GM21381 (cell line): ENCODE data around the gene SVIP.
A peak's percentile ranks its signal among the peaks of the same experiment; 100 is the strongest.

Experiments
- ATAC-seq: cut with Tn5 transposase; IDR thresholded peaks from one replicate; pipeline ENCODE4 v1.9.1; 2021; ENCODE audit warnings: mild to moderate bottlenecking, moderate library complexity; ENCODE audit not compliant: unreplicated experiment

The SVIP gene

GRCh38 chr11:22829231-22830081 is at the start of gene SVIP:
TSS of gene SVIP (minus strand) at chr11:22829801. CDS start at chr11:22829748, 53 bp downstream.
- peak; percentile 93 for ATAC-seq

- ATAC-seq = no peak
These were observed 49.0 kb upstream of the SVIP start for GRCh38 chr11:22878604-22879003.

GRCh38 chr11:22878039-22878438 is 48.4 kb upstream of the SVIP start:
- ATAC-seq = no peak

DNA sequence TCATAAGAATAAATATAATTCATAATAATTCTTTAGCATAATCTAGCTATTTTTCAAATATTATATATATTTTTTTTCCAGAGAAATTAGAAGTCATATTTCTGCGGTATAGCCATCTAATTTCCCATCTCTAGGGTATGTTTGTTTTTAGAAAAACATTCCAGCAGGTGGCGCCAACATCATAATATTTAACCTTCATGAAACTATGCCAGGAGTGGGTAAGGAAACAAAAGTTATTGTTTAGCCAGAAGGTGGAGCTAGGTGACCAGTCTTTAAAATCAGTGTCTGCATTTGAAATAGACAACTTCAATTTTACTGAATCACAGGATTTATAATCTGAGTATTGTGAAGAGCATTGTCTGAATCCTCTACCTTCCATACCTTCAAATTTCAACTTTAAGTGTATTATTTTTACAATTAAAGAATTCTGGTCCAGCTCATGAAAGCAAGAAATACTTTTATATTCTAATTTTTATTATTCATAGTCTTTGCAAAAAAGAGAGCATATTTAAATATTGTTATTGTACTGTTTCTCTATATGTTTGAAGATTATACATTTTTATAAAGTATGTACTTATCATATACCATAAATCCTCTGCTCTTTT is 46.4 kb upstream of the SVIP start:
- ATAC-seq = peak; percentile 98

DNA sequence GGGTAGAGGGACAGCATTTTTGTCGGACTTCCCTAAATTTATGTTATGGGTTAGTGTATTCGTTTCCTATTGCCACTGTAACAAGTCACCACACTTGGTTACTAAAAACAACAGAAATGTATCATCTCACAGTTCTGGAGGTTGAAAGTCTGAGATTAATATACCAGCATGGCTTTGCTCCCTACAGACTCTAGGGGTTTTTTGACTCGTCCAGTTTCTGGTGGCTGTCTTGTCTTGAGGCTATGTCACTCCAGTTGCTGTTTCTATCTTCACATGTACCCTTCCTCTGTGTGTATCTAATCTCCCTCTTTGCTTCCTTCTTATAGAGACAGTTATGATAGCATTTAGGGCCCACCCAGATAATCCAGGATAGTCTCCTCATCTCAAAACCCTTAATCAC is 39.7 kb upstream of the SVIP start:
- no peak for ATAC-seq

DNA sequence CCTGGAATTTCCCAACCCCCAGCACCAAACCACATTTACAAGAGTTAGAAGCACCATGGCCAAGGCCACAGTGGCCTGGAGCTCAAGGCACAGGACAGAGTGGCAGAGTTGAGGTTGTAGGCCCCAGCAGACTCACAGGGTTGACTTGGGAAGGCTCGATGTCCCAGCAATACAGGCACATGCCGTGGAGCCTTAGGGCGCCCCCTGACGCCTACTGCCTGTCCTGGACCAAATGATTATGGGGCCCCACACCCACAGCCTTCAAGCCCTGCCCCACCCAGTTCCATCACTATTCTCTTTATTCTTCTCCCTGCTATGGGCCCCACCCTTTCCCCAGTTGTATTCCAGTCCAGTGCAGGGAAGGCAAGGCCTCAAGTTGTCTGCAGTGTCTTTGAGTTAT is 30.6 kb upstream of the SVIP start, which contains the start of gene CCDC179:
Gene CCDC179, minus strand, starts transcription at position 234 of the 400 bp plus-strand sequence. Its CDS starts 53 bp downstream, at position 181.
- ATAC-seq = no peak

DNA sequence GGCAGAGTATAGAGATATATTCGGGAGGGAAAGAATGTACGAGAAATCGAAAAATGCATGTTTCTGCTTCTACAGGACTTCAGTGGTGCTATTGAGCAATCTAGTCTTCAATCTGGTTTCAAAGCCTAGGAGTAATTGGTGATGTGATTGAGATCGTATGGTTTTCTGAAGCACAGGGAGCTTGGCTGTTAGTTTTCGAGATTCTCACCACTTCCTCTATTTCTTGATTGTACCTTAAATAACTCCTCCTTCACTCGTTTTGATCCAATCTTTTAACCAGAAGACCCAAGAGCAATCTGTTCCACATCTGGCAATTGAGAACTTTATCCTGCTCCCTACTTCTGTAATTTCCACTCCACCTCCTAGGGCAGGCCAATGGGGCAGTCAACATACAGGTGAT is 30.2 kb upstream of the SVIP start:
- no peak for ATAC-seq

GRCh38 chr11:22851477-22851876 is 21.9 kb upstream of the SVIP start:
- ATAC-seq = no peak

DNA sequence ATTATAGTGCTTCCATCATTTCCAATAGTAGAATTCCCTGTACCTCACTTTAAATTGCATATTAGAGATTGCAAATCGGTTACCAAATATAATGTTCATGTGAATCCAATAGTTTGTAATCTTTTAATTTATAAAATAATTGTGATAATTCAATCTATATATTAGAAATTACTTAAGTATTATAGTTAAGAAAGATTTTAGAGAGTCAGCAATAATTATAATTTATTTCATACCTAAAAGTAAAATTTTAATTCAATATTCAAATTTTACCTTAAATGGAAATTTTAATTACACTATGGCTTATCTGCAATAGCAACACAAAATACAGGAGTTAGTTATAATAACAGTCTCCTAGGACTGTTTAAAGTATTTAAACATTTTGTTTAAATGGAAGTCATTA is 17.1 kb upstream of the SVIP start:
- ATAC-seq = no peak

DNA sequence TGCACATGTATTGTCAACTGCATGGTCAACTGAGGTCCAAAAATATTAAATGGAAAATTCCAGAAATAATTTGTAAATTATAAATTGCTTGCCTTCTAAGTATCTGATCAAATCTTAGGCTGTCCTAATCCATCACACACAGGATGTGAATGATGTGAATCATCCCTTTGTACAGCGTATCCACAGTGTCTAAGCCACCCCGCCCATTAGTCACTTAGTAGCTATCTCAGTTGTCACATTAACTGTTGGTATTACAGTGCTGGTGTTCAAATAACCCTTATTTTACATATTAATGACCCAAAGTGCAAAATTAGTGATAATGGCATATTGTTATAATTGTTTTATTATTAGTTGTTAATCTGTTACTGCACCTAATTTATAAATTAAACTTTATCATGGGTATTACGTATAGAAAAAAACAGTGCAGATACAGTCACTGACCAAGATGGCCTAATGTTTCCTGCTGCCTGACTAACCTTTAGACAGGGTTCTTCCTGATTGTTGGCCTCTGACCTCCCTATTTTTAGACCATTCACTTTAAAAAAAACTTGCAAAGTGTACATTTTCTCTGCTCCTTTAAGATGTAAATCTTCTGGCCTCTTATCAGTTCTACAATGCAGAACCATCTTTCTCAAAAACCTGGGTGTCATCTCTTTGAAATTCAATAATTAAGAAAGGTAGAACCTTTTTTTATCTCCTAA is 2.9 kb upstream of the SVIP start:
- no peak for ATAC-seq

- ATAC-seq = no peak
These were observed 447 bp upstream of the SVIP start for GRCh38 chr11:22830082-22830414.

GRCh38 chr11:22828373-22828772 is 1.2 kb downstream of the SVIP start:
- ATAC-seq = no peak

DNA sequence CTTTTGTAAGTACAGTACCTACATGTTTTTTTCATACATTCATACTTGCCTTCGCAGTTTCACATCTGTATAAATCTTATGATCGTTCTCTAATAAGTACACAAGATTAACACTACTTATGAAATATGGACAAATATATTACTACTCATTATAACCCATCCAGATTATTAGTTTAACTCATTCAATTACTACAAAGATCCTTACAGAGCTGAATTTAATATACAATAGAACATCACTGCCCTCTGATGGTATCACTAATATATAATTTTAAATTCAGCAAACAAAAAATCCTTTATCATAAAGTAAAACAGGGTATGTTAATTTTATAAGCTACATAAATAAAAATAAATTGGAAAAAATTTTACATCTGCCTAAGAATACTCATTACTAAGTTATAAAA is 7.4 kb downstream of the SVIP start:
- ATAC-seq = no peak

- no peak for ATAC-seq
These were observed 19.7 kb downstream of the SVIP start for GRCh38 chr11:22809893-22810292.

- ATAC-seq = peak; percentile 16
These were observed 20.9 kb downstream of the SVIP start for GRCh38 chr11:22808571-22809197.

- ATAC-seq = peak; percentile 97
These were observed 21.6 kb downstream of the SVIP start for GRCh38 chr11:22807855-22808570.

- no peak for ATAC-seq
These were observed 22.2 kb downstream of the SVIP start for GRCh38 chr11:22807391-22807790.

DNA sequence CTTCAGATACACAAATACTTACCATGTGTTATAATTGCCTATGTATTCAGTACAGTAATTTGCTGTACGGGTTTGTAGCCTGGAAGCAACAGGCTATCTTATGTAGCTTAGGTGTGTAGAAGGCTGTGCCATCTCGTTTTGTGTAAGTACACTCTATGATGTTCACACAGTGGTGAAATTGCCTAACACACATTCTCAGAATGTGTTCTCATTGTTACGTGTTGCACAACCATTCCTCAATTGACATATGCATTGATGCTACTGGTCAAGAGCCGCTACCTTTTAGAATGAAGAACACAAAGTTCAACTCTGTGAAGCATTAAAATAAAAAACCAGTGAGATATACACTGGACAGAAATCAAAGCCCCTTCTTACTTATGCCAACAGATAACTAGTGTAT is 26.7 kb downstream of the SVIP start:
- no peak for ATAC-seq

GRCh38 chr11:22800482-22800881 is 29.1 kb downstream of the SVIP start:
- no peak for ATAC-seq

- no peak for ATAC-seq
These were observed 30.7 kb downstream of the SVIP start for GRCh38 chr11:22798901-22799300.

GRCh38 chr11:22797047-22797446 is 32.6 kb downstream of the SVIP start:
- no peak for ATAC-seq
